ENCODE results near the gene XPOT. TPM values are rescaled to one million over a fixed set of nuclear protein-coding genes. Genes with fewer than 3 reads are reported as not detected.

The XPOT gene
- polyA plus RNA-seq, 1 donor from 2014 or later, result 50.8 TPM

- H4K20me1 ChIP-seq (ENCODE audit: insufficient read depth), result no peaks in the 10 kb centered on the region
- no peak overlapping the region for H3K4me2 ChIP-seq (ENCODE audit: low read length)
- H3K79me2 ChIP-seq (replicated peaks; ENCODE audit: insufficient read depth, low read length), result no peaks in the 10 kb centered on the region
- H3F3A ChIP-seq (ENCODE audit: insufficient read depth, low read length, poor library complexity, severe bottlenecking), result no peaks in the 10 kb centered on the region
- TF ChIP-seq TAF1 (IDR thresholded peaks at IDR 0.05; ENCODE audit: low read depth), result no peak
- no peak for TF ChIP-seq EP300 (conservative IDR thresholded peaks at IDR 0.05; ENCODE audit: poor library complexity, severe bottlenecking)
- TF ChIP-seq MXI1 (conservative IDR thresholded peaks at IDR 0.05; ENCODE audit: poor library complexity, severe bottlenecking), result no peak
- no peak for TF ChIP-seq SMC3 (conservative IDR thresholded peaks at IDR 0.05; ENCODE audit: poor library complexity)
- no peak for TF ChIP-seq RAD21 (conservative IDR thresholded peaks at IDR 0.05)
- TF ChIP-seq EZH2 (IDR thresholded peaks at IDR 0.05; ENCODE audit: borderline replicate concordance, insufficient read depth, low read length, poor library complexity, severe bottlenecking), result no peak
- no peaks in the 10 kb centered on the region for H3K9me3 ChIP-seq (ENCODE audit: low read length)
- H3K9ac ChIP-seq (ENCODE audit: low read length), result no peak overlapping the region
- no peak overlapping the region for H3K4me3 ChIP-seq (ENCODE audit: low read length)
- no peak overlapping the region for H2AFZ ChIP-seq (ENCODE audit: low read depth, low read length)
- H3K36me3 ChIP-seq (ENCODE audit: insufficient read depth, low read length), result peaks cover 6% of the 10 kb centered on the region
- H3K9me2 ChIP-seq (ENCODE audit: insufficient read depth, low read length), result no peaks in the 10 kb centered on the region
- no peaks in the 10 kb centered on the region for H3K27me3 ChIP-seq (ENCODE audit: insufficient read depth, low read depth, low read length)
- H3K27ac ChIP-seq (ENCODE audit: low read length), result no peak overlapping the region
Measured at GRCh38 chr12:64412459-64412858, 8.3 kb downstream of the XPOT start.

DNA sequence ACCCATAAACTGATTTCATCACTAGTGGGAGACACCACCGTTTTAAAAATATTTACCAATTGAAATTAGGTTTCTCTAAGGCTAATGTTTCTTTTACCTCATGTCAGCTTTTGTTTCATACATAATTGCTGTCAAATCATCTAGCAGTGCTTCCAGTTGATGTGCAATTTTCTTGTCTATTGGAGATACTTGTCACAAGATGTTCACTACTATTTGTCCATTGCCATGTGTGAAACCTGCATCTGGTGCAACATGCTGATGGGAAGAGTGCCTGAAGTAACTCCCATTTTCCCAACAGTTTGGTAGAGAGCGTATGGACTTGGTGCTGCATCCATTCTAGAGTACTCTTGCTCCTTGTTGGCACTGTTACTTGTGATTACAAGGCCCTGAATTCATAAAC lies 9.7 kb downstream of the XPOT start:
- TF ChIP-seq EZH2 (IDR thresholded peaks at IDR 0.05; ENCODE audit: borderline replicate concordance, insufficient read depth, low read length, poor library complexity, severe bottlenecking) (no peak), TAF1 (IDR thresholded peaks at IDR 0.05; ENCODE audit: low read depth) (no peak), SMC3 (conservative IDR thresholded peaks at IDR 0.05; ENCODE audit: poor library complexity) (no peak), REST (IDR thresholded peaks at IDR 0.05; ENCODE audit: borderline replicate concordance) (no peak), CTCF (IDR thresholded peaks at IDR 0.05; ENCODE audit: poor library complexity, severe bottlenecking) (no peak), MXI1 (conservative IDR thresholded peaks at IDR 0.05; ENCODE audit: poor library complexity, severe bottlenecking) (peak; percentile 61), POLR2AphosphoS5 (IDR thresholded peaks at IDR 0.05) (no peak), RAD21 (conservative IDR thresholded peaks at IDR 0.05) (no peak), EP300 (conservative IDR thresholded peaks at IDR 0.05; ENCODE audit: poor library complexity, severe bottlenecking) (peak; percentile 70)
- no peaks in the 10 kb centered on the region for H3F3A ChIP-seq (ENCODE audit: insufficient read depth, low read length, poor library complexity, severe bottlenecking)
- H3K79me2 ChIP-seq (replicated peaks; ENCODE audit: insufficient read depth, low read length), result no peaks in the 10 kb centered on the region

More for the DNA sequence above, 9.7 kb downstream of the XPOT start:
- no peak overlapping the region for H3K27ac ChIP-seq (ENCODE audit: low read length)
- no peak overlapping the region for H3K9ac ChIP-seq (ENCODE audit: low read length)
- no peak overlapping the region for H3K4me2 ChIP-seq (ENCODE audit: low read length)
- H2AFZ ChIP-seq (ENCODE audit: low read depth, low read length), result no peak overlapping the region
- H3K27me3 ChIP-seq (ENCODE audit: insufficient read depth, low read depth, low read length), result no peaks in the 10 kb centered on the region
- H3K4me3 ChIP-seq (ENCODE audit: low read length), result no peak overlapping the region
- H3K9me3 ChIP-seq (ENCODE audit: low read length), result no peaks in the 10 kb centered on the region
- peaks cover 6% of the 10 kb centered on the region for H3K36me3 ChIP-seq (ENCODE audit: insufficient read depth, low read length)
- H3K9me2 ChIP-seq (ENCODE audit: insufficient read depth, low read length), result no peaks in the 10 kb centered on the region
- no peaks in the 10 kb centered on the region for H4K20me1 ChIP-seq (ENCODE audit: insufficient read depth)

Measured in neural cell (in vitro differentiated cells).